COR-L47 (cell line): ENCODE results near the gene FHOD3.
"Not testable (repeated sequence)": the region's sequence is repeated elsewhere in the genome, so short reads cannot be mapped to it uniquely, and the experiment has no call there.

Experiments used
- DNase-seq: peaks from one replicate; lab custom pipeline; 2025; lab: John Stamatoyannopoulos, UW

Gene FHOD3

DNA sequence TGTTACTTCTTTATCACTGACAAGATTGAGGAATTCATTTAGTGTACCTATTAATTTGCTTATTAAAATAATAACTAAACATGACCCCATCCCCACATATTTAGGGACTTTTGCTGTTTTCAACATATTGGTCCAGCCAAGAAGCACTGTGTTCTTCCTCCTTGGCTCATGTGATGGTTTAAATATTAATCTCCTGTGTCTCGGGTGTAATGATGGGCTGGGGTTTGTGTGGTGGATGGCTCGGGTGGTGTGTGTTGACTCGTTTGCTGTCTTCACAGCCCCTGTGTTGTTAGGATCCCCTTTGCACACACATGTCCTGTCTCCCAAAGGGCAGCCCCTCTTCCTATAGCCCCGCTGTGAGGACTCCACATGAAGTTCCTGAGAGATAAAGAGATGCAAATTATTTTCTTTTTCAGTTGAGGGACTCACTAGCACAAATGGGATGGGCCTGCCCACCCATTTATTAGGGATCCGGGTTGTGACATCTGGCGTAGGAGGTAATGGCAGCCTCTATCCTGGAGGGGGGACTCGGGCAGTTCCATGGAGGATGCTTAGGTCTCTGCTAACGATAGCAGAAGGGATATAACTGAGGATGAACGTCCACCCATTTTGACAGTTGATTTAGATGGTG lies 53.4 kb downstream of the FHOD3 start:
- no peak for DNase-seq

DNA sequence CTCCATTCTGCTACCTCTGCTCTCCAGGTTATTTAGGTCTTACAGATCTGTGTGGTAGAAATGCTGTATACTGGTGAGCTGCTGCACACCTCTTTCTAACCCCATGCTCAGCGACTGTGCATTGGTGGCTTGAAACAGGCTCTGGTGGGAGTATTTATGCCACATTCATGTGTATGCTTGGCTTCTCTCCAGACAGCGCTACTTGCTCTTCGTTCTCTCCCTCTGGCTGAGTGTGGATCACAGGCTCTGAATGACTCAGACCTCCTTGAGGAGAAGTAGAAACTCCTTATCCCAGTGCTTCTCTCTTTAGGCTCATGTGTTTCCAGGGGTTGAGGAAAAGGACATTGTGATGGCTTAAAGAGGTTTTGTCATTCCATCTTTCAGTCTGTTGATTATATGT lies 54.9 kb downstream of the FHOD3 start:
- DNase-seq, result no peak

DNA sequence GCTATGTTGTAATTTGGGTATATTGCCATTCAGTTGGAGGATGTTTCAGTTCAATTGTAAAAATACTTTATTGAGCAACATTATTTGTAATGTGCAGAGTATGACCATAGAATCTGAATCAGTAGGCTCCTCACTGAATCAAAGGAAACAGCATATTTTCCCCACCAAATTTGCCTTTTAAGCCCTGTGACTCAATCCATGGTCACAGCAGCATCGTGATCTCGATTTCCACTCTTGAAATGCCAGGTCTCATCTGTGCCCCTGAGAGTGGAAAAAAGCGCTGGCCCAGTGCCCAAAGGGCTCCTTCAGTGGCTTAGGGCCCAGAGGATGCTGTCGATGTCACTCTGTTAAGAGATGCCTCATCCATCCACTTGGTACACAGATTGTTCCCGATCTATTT lies 57.5 kb downstream of the FHOD3 start:
- no peak for DNase-seq

DNA sequence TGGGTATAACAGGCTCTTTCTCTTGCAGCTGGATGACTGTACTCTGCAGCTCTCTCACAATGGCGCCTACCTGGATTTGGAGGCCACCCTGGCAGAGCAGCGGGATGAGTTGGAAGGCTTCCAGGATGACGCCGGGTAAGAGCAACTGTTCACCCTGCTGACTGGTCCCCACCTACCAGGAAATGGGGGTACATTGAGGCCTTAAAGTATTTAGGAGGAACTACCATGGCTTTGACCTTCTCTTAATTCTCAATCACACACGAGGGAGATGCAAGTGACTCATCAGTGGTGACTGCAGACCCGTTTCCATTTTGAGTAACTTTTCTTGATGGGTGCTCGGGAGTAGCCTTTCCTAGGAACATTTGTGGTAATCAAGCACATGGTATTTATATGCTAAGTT lies 58.0 kb downstream of the FHOD3 start:
- DNase-seq, result no peak

DNA sequence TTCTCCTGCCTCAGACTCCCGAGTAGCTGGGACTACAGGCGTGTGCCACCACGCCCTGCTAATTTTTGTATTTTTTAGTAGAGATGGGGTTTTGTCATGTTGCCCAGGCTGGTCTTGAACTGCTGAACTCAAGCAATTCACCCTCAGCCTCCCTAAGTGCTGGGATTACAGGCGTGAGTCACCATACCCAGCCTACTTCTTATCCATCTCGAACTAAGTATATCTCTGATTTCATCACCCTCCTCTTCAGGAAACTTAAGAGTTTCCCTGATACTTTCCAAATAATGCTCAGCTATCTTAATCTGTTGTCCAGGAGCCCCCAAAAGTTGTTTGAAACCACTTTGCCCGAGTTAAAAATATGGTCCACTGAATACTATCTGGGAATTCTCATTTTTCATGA lies 59.2 kb downstream of the FHOD3 start:
- DNase-seq, result not testable (repeated sequence)

DNA sequence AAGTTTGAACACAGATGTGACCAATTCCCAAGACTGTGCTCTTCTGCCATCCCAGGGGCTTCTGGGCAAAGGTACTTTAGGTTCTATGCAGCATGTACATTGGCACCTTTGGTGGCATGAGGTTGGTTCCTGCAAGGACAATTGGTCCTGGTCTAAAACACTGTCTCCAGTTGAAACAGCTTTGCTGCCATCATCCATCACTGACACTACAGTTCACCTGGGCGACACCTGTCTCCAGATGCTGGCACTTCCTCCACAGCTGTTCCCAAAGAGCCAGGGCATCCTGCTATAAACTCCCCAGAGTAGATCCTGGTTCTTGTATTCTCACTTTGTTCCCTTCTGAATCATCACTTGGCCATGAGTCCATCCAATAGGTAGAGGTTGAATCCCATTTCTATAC lies 60.6 kb downstream of the FHOD3 start:
- DNase-seq, result no peak

DNA sequence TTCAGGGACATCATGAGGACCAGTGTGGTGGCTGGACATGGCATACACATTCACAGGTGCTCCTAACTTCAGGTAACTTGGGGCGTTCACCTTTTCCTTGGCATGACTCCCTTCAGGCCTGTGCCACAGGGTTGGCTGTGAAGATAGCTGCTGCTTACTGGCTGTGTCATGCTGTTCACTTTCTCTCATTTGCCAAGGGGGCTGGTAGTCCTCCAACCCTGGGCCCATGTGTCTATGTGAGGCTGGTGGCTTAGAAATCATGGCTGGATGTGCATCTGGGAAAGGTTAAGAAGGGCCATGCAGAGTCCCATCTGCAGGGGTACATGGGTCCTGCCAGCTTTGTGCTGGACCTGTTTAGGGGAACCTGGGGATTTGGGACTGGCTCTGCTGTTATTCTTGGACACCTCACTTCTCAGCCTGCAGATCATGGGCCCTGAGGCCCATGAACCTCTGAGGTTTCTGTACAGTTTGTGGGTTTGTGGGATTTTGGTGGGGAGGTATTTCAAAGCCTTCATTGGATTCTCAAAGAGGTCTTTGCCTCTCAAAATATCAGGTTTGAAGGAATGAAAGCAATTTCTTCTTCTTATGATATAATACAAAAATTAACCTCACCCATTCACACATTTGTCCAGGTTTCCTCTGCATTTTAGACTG lies 62.9 kb downstream of the FHOD3 start:
- DNase-seq, result no peak

DNA sequence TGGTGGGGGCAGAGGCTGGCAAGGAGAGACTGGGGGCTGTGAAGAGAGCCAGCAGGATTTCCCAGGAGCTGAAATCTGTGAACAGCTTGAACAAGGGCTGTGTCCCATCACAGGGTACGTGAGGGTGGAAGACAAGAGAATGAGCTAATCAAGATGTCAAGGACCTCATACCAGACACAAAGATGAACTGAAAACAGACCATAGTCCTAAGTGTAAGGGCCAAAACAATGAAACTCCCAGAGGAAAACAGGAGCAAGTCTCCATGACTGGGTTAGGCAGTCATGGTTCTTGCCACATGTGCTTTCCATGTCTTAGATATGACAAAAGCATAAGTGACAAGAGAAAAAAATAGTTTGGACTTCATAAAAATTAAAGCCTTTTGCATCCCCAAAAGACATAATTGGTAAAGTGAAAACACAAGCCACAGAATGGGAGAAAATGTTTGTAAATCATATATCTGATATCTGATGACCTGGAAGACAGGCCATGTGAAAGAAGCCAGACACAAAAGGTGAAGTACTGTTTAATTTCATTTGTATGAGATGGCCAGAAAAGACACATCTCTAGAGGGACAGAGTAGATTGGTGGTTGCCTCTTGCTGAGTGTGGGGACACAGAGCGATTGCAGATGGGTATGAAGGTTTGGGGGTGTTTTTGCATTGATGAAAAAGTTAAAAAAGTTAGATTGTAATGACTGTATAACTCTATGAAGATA lies 67.6 kb downstream of the FHOD3 start:
- no peak for DNase-seq

DNA sequence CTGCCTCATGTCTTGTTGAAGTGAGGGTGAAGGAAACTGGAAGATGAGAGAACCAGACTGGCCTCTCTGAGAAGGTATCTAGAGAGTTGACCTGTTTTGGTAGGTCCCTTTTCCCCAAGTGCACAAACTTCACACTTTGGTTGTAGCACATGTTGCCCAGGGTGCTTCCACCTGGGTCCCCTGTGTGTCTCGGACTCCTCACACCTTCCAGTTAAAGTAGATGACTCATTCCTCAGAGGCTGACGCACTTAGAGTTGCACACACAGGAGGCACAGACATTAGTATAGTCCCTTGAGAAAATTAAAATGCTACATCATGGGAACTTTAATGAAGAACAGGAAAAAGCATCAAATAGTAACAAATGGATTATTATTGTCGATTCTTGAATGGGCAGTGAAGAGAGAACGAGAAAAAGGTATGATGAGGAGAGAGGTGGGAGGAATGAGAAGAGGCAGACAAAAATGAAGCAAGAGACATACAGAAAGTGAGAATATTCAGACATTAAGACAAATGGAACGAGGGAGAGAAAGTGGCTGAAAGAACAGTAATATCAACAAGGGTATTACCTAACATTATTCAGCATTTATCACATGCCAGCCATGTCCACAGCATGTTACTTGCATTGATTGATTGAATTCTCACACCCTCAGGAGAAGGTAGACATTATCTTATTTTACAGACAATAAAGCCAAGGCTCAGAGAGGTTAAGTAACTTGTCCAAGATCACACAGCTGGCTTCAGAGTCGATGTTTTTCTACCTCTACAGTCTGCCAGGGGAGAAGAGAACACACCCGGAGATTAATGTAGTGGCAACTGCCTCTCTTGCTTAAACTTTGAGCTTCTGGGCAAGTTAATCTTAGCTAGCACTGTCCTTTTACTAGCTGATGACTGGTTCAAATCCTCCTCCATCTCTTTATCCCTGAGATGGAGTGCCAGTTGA lies 68.6 kb downstream of the FHOD3 start:
- no peak for DNase-seq

DNA sequence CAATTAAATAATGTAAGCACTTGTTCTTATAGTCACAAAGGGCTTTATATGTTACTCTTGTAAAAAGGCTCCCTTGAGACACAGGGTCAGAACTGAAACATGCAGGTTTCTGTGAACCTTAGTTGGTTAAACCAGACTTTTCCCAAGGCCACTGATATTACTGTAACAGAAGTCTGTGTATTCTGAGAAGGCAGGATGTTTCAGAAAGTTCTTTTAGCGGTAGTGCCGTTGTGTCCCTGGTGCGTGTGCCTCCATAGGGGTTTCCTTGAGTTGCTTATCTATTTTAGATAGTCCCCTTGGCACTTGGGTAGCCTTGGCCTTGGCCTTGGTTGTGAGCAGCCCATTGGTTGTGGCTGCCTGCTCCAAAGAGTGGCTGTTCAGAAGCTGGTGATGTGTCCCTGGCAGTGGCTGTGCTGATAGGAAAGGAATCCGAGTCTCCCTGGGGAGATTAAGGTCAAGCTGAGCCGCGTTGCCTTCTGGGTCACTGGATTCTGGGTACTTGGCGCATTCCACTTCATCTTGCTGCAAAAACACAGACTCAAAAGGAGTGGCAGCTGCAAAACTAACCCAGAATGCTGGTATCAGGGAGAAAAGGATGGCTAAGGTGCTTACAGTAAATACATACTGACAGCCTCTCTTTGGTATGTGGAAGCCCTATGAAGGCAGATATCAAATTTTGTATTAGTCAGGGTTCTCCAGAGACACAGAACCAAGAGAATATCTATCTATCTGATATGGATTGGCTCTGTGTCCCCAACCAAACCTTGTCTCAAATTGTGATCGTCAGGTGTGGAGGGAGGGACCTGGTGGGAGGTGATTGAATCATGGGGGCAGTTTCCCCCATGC lies 69.7 kb downstream of the FHOD3 start:
- no peak for DNase-seq

DNA sequence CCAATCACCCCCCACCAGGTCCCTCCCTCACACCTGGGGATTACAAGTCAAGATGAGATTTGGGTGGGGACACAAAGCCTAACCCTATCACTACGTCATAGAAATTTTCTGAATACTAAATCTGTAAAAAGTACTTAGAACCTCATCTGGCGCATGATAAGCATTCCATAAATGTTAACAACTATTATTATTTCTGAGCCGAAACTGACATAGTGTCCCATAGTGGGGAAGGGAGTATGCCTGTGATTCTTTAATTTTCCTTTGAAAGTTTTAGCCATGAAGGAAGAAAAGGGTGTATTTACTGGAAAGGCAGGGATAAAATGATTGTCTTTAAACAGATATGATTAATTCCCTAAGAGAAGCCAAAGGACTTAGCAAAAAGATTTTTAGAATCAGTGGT lies 71.4 kb downstream of the FHOD3 start:
- DNase-seq, result no peak

DNA sequence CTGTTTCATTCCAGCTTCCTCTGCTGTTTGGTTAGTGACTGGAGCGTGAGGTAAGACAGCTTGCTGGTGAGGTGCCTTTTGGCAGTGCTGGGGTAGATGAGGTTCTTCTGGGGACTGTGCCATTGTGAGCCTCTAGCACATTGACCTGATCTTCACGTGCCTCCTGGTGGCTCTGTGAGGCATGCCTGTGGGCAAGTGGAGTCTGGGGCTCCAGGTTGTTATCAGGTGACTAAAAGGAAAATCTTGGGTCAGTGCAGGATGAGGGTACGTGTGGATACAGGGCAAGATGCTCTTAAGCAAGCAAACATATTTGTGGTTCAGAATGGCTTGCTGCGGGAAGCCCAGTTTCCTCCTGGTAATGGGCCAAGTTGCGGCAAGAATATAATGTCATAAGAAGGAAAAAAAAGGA lies 75.4 kb downstream of the FHOD3 start:
- no peak for DNase-seq

DNA sequence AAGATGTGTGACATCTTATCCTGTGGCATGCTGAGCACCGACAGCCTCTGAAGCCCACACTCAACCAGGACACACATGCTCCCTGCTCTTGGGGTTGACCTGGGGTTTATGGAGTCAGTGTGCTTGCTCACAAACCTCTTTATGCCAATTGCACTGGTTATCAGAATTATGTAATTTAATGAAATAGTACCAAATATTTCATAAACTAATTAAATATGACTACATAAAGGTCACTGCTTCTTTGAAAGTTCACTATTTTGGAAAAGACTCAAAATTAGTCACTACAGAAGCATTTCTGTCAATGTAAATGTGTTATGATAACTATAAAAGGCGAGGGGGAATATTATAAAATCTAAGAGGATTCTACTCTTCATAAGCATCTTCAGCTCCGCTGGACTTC lies 76.7 kb downstream of the FHOD3 start:
- DNase-seq, result no peak

DNA sequence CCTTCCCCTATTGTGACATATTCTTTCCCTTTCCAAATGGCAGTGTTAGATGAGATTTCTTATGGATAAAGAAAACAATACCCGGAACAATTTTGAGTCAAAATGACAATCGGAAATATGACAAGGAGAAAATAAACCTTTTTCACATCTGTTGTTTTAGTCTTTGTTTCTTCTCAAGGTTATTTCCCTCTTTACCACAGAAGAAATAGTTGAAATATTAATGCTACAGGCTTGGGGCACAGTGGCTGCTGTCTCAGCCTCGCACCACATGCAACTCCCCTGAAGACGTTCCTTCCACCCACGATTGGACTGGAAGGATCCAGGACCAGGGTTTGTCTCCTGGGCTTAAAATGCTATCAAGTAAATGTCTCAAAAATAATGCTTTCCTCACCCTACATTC lies 77.6 kb downstream of the FHOD3 start:
- no peak for DNase-seq

DNA sequence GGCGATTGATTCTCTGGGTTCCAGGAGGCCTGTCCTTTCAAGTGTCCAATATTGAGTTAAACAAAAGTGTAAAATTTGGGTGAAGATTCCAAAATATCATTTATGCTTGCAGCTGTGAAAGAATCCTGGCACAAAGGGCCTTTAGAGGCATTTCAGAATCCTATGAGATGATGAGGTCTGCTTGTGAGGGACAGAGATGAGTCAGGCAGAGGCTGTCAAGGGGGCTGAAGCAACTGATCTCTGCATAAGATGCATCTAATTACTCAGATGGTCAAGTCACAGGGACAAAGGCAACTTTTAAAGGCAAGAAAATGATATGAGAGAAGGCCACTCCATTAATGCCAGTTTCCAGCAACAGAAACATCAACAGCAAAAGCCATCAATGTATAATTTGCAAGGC lies 78.8 kb downstream of the FHOD3 start:
- DNase-seq, result no peak

DNA sequence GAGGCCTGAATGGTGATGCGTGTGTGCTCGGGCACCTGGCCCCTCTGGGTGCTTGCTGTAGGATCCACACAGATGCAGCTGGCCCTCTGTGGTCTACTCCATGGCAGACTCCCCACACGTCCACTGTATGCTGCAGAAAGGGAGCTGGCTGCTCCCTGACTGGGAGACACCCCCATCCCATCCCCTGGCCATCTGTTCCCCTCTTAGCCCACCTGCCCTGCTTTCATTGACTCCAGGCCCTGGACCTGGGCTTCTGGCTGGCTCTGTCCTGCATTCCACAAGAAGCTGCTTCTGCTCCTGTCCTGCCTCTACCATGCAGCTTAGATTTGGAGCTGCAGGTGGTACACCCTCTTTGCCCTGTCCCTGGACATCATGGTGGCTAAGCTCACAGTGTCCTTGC lies 80.1 kb downstream of the FHOD3 start:
- no peak for DNase-seq

DNA sequence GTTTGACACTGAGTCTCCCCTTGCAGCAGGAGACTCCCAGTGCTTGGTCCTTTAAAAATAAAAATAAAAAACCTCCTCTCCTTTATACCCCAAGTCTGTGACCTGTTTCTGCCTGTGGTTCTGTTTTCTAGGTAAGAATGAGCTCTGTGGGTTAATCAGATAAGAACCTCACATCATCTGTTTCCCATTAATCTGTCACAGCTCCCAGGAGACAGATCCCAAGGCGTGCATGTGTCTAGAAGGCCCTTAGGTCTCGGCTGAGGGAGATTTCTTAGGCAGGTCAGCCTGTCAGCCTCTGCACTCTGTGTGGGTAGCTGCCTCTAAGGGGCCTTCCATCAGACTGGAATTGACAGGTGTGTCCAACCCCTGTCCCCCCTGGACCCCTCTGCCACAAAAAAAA lies 80.7 kb downstream of the FHOD3 start:
- DNase-seq, result no peak

DNA sequence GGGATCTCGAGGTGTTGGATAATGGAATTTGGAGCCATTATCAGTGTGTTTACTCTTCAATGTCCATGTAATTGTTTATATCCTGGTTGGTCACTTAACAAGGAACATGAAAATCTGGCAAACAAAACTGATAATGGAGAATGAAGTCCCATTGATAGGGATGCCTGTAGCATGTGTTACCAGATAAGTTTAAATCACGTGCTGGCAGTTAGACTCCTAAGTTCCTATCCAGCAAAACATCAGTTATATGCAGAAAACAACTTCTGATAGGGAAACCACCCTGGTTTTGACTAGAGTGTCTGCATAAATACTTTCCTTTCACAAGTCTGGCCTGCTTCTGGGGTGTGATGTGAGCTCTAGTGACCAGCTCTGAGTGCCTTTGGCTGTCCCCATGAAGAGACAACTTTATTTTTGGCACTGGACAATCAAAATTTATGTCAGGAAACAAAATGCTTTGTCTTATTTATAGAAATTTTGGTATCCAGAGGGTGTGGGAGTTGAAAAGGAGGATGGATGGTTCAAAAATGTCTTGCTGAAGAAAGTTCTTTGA lies 82.0 kb downstream of the FHOD3 start:
- no peak for DNase-seq

DNA sequence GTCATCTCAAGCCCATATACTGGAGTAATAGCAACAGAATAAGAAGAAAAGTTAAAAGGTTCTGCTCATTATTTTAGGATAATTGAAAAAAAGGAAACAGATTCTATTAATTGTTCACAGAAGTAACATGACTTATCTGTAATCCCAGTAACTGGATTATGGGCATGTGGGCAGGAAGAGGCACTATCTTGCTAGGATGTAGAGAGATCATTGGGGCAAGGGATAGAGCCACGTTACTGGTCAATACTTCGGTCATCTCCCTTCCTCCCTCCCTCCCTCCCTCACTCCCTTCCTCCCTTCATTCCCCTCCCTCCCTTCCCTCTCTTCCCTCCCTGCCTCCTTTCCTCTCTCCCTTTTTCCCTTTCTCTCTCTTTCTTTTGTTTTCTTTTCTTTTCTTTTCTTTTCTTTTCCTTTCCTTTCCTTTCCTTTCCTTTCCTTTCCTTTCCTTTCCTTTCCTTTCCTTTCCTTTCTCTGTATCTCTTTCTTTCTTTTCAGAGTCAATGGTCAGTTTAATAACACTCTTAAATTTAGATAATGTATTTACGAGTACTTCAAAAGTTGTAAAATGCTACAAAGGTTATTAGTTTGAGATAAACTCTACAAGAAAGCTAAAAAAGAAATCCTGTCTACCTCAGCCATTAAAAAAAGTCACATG lies 82.8 kb downstream of the FHOD3 start:
- no peak for DNase-seq

DNA sequence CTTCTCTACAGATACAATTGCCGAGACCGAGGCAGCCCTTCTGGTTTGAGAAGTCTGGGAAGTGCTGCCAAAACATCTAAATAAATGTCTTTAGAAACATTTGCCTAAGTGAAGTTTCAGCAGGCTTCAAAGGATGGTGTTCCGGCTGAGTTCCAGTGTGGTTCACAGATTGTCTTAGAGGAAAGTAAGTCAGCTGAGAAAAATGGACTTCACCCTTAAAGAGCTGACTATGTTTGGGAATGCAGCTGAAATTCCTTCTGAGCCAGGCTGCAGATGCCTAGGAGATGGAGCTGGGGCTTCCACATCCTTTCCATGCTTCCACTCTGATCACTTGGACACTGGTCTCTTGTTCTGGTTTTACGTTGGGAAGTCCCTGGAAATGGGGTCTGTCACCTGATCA lies 83.6 kb downstream of the FHOD3 start:
- no peak for DNase-seq

DNA sequence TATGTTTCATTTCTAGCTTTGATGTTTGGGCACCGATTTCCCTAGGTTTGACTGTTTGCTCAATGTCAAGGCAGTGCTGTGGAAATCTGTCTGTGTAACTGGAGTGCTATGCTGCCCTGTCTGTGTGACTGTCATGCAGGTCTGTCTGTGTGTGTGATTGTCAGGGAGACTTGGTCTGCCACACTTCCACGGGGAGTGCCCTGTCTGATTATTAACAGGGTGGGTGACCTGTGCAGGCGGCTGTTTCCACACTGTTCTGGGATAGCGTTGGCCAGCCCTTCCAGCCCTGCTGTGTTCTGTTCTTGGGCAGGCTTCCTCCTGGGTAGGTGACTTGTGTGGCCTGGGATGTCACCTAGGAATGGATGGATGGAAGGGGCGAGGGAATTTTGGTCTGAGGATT lies 85.3 kb downstream of the FHOD3 start:
- no peak for DNase-seq
